ENCODE data around the gene F10.

F10 gene

DNA sequence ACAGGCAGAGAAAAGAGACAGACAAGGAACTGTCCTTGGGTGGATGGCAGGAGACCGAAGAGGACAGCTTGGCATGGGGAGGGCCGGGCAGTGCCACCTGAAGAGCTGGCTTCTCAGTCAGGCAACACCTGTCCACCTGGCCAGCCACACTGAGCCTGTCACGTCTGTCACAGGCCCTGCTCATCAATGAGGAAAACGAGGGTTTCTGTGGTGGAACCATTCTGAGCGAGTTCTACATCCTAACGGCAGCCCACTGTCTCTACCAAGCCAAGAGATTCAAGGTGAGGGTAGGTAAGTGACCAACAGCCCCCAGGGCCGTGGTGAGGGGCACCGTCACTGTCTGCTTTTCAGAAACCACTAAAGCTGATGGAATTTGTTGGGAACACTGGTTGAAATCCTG is 24.6 kb downstream of the F10 start:
- no peaks in the 10 kb centered on the region for H3K27me3 ChIP-seq (ENCODE audit: insufficient read depth, poor library complexity, severe bottlenecking)
- H3K27ac ChIP-seq (ENCODE audit: poor library complexity, severe bottlenecking) = no peak overlapping the region
- H3K9me3 ChIP-seq (ENCODE audit: severe bottlenecking) = no peaks in the 10 kb centered on the region
- ATAC-seq (ENCODE audit: low read depth) (no peak), DNase-seq (ENCODE audit: low spot score) (no peak)
- TF ChIP-seq, protein P1, sequence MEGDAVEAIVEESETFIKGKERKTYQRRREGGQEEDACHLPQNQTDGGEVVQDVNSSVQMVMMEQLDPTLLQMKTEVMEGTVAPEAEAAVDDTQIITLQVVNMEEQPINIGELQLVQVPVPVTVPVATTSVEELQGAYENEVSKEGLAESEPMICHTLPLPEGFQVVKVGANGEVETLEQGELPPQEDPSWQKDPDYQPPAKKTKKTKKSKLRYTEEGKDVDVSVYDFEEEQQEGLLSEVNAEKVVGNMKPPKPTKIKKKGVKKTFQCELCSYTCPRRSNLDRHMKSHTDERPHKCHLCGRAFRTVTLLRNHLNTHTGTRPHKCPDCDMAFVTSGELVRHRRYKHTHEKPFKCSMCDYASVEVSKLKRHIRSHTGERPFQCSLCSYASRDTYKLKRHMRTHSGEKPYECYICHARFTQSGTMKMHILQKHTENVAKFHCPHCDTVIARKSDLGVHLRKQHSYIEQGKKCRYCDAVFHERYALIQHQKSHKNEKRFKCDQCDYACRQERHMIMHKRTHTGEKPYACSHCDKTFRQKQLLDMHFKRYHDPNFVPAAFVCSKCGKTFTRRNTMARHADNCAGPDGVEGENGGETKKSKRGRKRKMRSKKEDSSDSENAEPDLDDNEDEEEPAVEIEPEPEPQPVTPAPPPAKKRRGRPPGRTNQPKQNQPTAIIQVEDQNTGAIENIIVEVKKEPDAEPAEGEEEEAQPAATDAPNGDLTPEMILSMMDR (IDR thresholded peaks at IDR 0.05; ENCODE audit: poor library complexity, severe bottlenecking) = no peak
- no peaks in the 10 kb centered on the region for H3K4me1 ChIP-seq (ENCODE audit: insufficient read depth, poor library complexity, severe bottlenecking)
- H3K36me3 ChIP-seq (ENCODE audit: low read depth) = no peaks in the 10 kb centered on the region
- no peak overlapping the region for H3K4me3 ChIP-seq (ENCODE audit: severe bottlenecking)

DNA sequence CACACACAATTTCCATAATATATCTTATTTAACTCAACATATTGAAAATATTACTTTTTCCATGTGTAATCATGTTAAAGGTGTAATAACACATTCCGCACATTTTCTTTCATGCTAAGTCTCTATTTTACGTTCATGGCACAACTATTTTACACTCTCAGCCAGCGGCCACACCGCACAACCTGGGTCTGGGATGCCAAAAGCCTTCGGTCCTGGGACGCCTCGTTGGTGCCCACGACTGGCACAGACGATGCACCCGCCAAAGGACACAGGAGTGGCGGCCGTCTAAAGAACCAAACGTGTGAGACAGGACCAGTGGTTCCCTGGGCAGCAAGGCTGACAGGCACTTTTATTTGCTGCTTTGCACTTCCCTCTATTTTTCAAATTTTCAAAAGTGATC is 25.8 kb downstream of the F10 start:
- no peak for DNase-seq (ENCODE audit: low spot score)
- TF ChIP-seq, protein P1 (IDR thresholded peaks at IDR 0.05; ENCODE audit: poor library complexity, severe bottlenecking) = no peak
- no peaks in the 10 kb centered on the region for H3K27me3 ChIP-seq (ENCODE audit: insufficient read depth, poor library complexity, severe bottlenecking)

DNA sequence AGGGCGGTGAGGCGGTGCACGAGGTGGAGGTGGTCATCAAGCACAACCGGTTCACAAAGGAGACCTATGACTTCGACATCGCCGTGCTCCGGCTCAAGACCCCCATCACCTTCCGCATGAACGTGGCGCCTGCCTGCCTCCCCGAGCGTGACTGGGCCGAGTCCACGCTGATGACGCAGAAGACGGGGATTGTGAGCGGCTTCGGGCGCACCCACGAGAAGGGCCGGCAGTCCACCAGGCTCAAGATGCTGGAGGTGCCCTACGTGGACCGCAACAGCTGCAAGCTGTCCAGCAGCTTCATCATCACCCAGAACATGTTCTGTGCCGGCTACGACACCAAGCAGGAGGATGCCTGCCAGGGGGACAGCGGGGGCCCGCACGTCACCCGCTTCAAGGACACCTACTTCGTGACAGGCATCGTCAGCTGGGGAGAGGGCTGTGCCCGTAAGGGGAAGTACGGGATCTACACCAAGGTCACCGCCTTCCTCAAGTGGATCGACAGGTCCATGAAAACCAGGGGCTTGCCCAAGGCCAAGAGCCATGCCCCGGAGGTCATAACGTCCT is 26.4 kb downstream of the F10 start:
- Histone ChIP-seq H3K4me1 (ENCODE audit: insufficient read depth, poor library complexity, severe bottlenecking) (no peaks in the 10 kb centered on the region), H3K36me3 (ENCODE audit: low read depth) (no peaks in the 10 kb centered on the region), H3K27me3 (ENCODE audit: insufficient read depth, poor library complexity, severe bottlenecking) (no peaks in the 10 kb centered on the region), H3K4me3 (ENCODE audit: severe bottlenecking) (no peak overlapping the region), H3K9me3 (ENCODE audit: severe bottlenecking) (no peaks in the 10 kb centered on the region), H3K27ac (ENCODE audit: poor library complexity, severe bottlenecking) (no peak overlapping the region)
- TF ChIP-seq, protein P1 (IDR thresholded peaks at IDR 0.05; ENCODE audit: poor library complexity, severe bottlenecking) = no peak
- DNase-seq (ENCODE audit: low spot score) (no peak), ATAC-seq (ENCODE audit: low read depth) (no peak)

More for the DNA sequence above, 25.8 kb downstream of the F10 start:
- no peak for ATAC-seq (ENCODE audit: low read depth)
- H3K9me3 ChIP-seq (ENCODE audit: severe bottlenecking) = no peaks in the 10 kb centered on the region
- no peak overlapping the region for H3K27ac ChIP-seq (ENCODE audit: poor library complexity, severe bottlenecking)
- H3K36me3 ChIP-seq (ENCODE audit: low read depth) = no peaks in the 10 kb centered on the region
- H3K4me3 ChIP-seq (ENCODE audit: severe bottlenecking) = no peak overlapping the region
- H3K4me1 ChIP-seq (ENCODE audit: insufficient read depth, poor library complexity, severe bottlenecking) = no peaks in the 10 kb centered on the region

DNA sequence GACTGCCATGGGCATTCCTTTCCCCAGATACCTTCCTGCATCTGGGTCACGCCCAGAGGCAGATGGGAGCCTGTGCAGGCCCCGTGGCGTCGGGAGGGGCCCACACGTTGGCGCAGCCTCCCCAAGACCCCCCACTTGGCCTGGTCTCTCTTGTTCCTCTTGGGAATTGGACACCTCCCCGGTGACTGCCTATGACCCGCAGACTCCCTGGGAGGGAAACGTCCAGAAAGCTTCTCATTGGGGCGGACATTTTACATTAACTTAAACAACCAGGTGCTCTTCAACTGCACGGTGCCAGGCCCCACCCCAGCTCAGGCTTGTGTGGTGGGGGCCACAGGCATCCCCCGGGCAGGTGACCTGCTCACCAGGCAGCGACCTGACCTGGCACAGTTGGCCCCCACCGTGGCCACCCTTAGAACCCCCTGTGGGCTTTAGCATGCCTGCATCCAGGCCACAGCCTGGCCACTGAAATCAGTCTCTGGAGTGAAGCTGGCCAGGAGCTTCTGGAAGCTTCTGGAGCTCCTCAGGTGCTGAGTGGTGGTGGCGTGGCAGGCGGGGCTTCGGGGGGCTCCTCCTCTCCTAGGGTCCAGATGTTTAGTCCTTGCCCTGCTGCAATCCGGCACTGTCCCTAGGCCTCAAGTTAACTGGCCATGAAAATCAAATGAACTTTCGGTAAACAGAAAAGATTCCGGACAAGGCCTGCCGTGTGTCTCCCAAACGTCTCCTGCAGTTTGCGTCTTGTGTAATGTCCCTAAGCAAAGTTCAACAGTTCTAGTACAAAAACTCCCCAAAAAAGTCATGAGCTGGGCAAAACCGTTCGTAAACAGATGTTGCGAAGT is 27.3 kb downstream of the F10 start:
- Histone ChIP-seq H3K36me3 (ENCODE audit: low read depth) (no peaks in the 10 kb centered on the region), H3K4me3 (ENCODE audit: severe bottlenecking) (no peak overlapping the region), H3K9me3 (ENCODE audit: severe bottlenecking) (no peaks in the 10 kb centered on the region), H3K27me3 (ENCODE audit: insufficient read depth, poor library complexity, severe bottlenecking) (no peaks in the 10 kb centered on the region), H3K4me1 (ENCODE audit: insufficient read depth, poor library complexity, severe bottlenecking) (no peaks in the 10 kb centered on the region), H3K27ac (ENCODE audit: poor library complexity, severe bottlenecking) (no peak overlapping the region)
- TF ChIP-seq, protein P1 (IDR thresholded peaks at IDR 0.05; ENCODE audit: poor library complexity, severe bottlenecking) = no peak
- ATAC-seq (ENCODE audit: low read depth) (no peak), DNase-seq (ENCODE audit: low spot score) (no peak)
